ENCODE data around the gene NCAM2.
A peak's percentile ranks its signal among the peaks of the same experiment; 100 is the strongest.
"Not testable (repeated sequence)": the region's sequence is repeated elsewhere in the genome, so short reads cannot be mapped to it uniquely, and the experiment has no call there.

NCAM2 gene

GRCh38 chr21:21111309-21111920 lies 113.2 kb downstream of the NCAM2 start:
- no peak for DNase-seq

DNA sequence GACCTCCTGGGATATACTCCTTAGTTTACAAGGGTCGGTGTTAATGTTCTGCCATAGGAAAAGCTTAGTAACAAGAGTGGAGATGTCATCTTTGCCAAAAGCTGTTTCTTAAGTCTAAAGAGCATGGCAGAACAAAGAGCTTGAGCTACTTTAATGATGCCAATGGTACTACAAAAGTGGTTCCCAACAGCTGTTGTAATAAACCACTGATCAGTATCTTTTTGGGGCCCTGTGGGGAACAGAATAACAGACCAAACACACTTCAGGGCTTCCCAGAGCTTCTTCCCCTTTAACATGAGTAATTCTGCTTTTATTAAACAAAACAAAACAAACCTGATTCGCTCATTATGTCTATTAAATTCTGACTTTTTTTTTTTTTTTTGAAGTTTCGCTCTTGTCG lies 116.3 kb downstream of the NCAM2 start:
- DNase-seq = no peak

GRCh38 chr21:21119091-21119490 lies 120.9 kb downstream of the NCAM2 start:
- no peak for DNase-seq

DNA sequence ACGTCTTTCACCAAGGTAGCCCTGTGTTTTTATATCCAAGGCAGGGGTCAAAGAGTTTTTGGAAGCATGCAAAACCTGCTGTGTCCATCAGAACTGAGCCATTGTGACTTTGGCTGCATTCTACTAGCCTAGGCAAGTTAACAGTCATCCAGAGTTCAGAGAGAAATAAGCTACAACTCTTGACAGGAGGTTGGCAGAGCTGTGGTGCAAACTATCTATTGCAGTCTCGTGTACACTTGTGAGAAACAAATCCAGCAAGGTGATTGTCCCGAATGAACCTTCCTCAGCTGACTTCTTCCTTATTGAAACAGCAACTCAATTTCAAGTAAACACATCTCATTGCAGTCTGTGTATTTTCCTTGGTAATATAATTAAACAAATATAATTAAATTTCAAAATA lies 124.5 kb downstream of the NCAM2 start:
- no peak for DNase-seq

- DNase-seq = no peak
Measured at GRCh38 chr21:21132390-21132789, 134.2 kb downstream of the NCAM2 start.

GRCh38 chr21:21137986-21138385 lies 139.8 kb downstream of the NCAM2 start:
- no peak for DNase-seq

GRCh38 chr21:21146587-21147373 lies 148.6 kb downstream of the NCAM2 start:
- DNase-seq = no peak

DNA sequence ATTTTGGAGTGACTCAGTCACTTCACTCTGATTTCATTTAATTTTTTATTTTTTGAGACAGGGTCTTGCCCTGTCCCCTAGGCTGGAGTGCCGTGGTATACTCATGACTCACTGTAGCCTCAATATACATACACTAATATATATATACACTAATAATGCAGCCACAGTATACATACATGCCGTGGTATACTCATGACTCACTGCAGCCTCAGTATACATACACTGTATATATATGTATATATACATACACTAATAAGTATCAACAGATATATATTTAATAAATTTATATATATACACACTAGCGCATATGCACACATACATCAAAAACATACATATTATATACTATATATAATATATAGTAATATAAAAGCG lies 149.2 kb downstream of the NCAM2 start:
- no peak for DNase-seq

GRCh38 chr21:21148009-21148408 lies 149.8 kb downstream of the NCAM2 start:
- no peak for DNase-seq

GRCh38 chr21:21148514-21148913 lies 150.3 kb downstream of the NCAM2 start:
- DNase-seq = no peak

GRCh38 chr21:21149445-21149844 lies 151.2 kb downstream of the NCAM2 start:
- DNase-seq = not testable (repeated sequence)

GRCh38 chr21:21151231-21151630 lies 153.0 kb downstream of the NCAM2 start:
- no peak for DNase-seq

- DNase-seq = no peak
Measured at GRCh38 chr21:21156397-21156796, 158.2 kb downstream of the NCAM2 start.

GRCh38 chr21:21156957-21157356 lies 158.7 kb downstream of the NCAM2 start:
- DNase-seq = no peak

- no peak for DNase-seq
Measured at GRCh38 chr21:21158376-21158918, 160.2 kb downstream of the NCAM2 start.

GRCh38 chr21:21159253-21159899 lies 161.2 kb downstream of the NCAM2 start:
- DNase-seq = no peak

DNA sequence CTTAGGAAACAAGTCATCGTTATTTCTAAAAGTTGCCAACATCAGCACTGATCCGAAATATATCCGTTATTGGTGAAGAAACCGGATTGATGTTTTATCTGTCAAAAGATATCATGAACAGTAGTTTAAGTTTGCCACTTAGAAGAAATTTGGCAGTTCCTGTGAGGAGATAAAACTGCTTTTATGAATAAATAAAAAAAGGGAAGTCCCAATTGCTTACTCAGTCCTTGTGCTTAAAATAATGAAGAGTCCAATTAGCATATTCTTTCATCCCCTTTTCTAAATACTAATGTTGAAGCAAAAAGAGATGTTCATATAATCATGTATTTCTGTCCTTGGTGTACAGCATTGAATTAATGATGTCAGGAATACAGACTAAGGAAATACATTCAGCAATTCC lies 164.6 kb downstream of the NCAM2 start:
- no peak for DNase-seq

- peak; percentile 11 for DNase-seq
Measured at GRCh38 chr21:21163904-21164303, 165.7 kb downstream of the NCAM2 start.

DNA sequence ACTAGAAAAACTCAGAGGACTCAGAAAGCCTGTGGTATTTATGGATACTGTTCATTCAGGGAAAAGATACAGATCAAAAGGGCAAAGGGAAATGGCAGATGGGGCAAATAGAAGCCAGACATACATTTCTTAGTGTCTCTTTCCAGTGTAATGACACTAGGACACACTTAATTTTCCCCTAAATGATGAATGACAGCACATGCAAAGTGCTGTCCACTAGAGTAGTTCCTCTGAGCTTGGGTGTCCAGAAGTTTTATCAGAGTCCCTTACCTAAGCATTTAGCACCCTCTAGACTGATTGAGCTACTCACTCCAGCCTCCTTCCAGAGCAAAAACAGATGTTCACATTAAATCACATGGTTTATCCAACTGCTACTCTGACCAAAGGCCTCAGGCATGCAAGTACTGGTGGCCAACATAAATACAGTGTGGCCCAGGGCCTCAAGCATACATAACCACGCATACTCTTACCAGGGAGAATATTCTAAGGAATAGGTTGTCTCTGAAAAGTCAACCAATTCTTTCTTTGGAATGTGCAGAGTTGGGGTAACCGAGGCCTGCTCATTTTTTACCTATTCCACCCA lies 166.9 kb downstream of the NCAM2 start:
- DNase-seq = no peak

- DNase-seq = no peak
Measured at GRCh38 chr21:21174676-21175075, 176.5 kb downstream of the NCAM2 start.

DNA sequence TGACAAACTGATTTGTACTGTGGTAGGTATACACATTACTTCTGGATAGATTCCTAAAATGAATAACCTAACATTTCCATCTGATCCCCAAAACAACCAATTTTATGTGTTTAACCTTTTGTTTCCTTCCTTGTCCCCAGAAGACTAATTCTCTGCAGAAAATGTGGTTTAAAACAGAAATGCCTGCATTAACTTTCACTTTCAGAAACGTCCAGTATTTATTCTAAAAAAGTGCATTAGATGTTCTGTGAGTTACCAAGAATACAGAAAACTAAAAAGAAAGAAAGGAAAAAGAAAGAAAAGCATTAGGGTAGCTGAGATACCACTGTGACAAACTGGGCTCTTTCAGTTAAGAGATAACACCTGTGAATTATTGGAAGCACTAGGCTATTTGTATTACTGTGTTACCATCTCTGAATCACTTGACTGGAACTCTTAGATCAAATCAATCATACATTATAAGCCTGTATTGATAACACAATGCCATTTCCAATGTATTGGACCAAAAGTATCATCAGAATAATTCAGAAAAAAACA lies 177.7 kb downstream of the NCAM2 start:
- no peak for DNase-seq

DNA sequence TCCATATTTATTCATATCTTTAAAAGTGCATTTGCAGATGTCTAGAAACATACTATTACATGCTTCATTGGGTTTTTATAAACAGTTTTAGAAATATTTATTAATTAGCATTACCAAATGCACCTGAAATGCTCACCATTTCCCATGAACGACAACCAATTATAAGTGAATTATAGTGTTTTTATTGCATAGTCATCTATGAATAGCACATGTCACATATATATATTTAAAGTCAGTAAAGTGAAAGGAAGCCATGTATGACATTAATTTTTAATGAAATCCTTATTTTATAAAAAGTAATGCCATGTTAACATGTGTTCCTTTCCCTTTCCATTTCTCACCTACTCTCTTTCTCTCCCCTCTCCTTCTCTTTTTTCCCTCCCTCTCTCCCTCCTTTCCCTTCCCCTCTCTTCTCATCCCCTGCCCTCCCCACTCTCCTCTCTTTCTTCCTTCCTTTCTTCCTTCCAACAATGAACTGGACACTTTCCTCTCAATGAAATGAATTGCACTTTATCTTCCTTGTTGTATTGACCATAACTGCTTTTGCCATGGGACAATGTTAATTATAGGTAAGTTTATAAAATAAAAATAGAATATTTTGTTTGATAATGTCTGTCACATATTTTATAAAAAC lies 179.3 kb downstream of the NCAM2 start:
- no peak for DNase-seq

Measured in NCI-H510A (cell line).